RWPE1 (cell line): ENCODE data around the gene RICTOR.
A peak's percentile ranks its signal among the peaks of the same experiment; 100 is the strongest.

ENCODE experiments used
- CTCF ChIA-PET: fragments of 350-600 bp; sonication (Branson Sonifier 250); formaldehyde crosslinking; extraction: SDS; loops from one replicate; lab custom pipeline; 2021; lab: Yijun Ruan, JAX
- POLR2A ChIA-PET: fragments of 400-600 bp; formaldehyde crosslinking; extraction: SDS; loops from one replicate; lab custom pipeline; 2020; ENCODE audit warnings: antibody characterized with exemption; ENCODE audit not compliant: low non-redundant PET; lab: Yijun Ruan, JAX
- DNase-seq: peaks from one replicate; pipeline ENCODE4 v3.0.0; 2012; ENCODE audit warnings: low spot score
- H3K27ac ChIP-seq: fragments of 450-650 bp; 2 replicates; pipeline ENCODE4 v1.5.1; 2017
- TF ChIP-seq, protein P1 (sequence below): fragments of 450-650 bp; conservative IDR thresholded peaks from 2 replicates; pipeline ENCODE4 v1.5.1; 2017; ENCODE audit warnings: low read depth, mild to moderate bottlenecking

Gene RICTOR

DNA sequence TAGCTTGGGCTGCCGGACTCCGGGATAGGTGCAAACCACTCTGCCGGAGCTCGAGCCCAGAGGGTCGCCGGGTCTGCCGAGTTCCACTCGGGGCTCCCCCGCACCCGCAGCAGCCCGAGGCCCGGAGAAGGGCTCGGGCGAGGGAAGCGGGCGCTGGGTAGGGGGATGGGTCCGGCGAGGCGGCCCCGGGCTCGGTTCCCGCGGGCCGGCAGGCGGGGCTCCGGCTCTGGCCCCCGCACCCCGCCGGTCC, 507 bp downstream of the RICTOR start:
- TF ChIP-seq, protein P1, sequence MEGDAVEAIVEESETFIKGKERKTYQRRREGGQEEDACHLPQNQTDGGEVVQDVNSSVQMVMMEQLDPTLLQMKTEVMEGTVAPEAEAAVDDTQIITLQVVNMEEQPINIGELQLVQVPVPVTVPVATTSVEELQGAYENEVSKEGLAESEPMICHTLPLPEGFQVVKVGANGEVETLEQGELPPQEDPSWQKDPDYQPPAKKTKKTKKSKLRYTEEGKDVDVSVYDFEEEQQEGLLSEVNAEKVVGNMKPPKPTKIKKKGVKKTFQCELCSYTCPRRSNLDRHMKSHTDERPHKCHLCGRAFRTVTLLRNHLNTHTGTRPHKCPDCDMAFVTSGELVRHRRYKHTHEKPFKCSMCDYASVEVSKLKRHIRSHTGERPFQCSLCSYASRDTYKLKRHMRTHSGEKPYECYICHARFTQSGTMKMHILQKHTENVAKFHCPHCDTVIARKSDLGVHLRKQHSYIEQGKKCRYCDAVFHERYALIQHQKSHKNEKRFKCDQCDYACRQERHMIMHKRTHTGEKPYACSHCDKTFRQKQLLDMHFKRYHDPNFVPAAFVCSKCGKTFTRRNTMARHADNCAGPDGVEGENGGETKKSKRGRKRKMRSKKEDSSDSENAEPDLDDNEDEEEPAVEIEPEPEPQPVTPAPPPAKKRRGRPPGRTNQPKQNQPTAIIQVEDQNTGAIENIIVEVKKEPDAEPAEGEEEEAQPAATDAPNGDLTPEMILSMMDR = no peak
- H3K27ac ChIP-seq = peak overlapping the region; percentile 98
- CTCF ChIA-PET = no interaction called here
- POLR2A ChIA-PET = no interaction called here
- no peak for DNase-seq

DNA sequence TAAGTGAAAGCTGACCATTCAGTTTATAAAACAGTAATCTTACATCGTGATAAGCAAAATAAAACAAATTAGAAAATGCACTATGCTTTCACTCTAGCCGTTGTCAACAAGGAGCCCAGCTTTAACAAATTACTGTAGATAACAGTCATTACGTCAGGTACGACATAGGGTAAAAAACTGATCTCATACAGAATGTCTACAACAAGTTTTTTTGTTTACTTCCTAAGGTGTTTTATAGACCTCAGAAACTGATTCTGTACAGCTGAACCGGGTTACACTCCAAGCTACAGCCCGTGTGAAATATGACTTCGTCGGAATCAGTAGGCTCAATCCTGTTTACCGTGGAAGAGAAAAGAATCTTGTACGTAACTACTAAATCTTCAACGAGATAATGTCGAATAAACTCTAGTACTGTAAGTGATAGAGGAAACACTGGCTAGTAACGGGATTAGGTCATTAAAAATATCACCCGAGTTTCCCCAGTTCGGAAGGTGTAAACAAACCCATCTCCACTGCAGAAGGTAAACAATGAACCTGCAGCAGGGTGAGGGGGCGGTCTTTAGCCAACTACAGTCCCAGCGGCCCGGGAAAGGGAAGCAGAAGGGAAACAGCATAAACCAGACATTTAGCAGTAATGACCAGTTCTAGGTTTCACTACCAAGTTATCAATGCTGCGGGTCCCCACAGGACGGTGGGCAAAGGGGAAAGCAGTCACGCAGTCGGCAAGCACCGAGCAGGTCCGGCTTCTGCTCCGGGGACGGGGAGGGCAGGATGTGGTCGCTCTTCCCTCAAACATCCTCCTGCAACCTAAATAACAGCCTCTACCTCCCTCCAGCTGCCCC, 1.1 kb downstream of the RICTOR start:
- TF ChIP-seq, protein P1 = no peak
- peak overlapping the region; percentile 98 for H3K27ac ChIP-seq
- DNase-seq = peak; percentile 60
- ChIA-PET POLR2A (no interaction called here), CTCF (interaction anchor here (0.5 to 0.6 kb wide), 2 partner anchors 62 to 223 kb away, joined by 3 read pairs; no protein-coding TSS in a partner anchor)

DNA sequence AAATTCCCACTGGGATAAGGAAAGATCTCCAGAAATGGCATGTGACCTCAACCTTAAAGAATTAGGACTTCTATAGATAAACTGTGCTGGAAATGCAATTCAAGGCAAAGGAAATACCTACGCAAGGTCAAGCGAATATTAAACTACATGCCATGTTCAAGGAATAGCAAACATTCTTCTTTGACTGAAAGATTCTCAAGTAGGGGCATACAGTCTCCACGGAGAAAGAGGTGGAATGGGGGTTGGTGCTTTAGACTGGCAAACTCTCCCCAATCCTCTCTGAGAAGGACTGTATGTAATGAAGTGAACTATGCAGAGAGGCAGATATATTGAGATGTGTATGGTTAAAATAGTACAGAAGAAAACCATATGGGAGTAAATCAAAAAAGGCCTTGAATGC, 6.1 kb downstream of the RICTOR start:
- TF ChIP-seq, protein P1 = no peak
- POLR2A ChIA-PET = no interaction called here

DNA sequence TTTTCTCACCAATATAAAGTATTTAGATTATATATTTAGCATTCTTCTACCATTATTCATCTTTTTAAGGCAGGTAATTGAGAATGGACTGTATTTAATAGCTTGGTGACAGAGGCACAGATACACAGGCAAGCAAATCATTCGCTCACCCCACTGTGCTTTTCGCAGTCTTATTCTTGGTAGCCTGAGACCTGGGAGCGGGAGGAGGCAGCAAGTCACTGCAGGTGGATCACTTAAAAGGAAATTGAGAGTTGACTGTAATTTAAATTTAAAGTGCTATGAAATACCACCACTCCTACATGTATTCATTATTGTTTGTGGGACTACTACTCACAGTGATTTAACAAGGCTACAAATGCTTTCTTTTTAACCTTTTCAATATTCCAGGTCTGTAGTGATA, 9.7 kb downstream of the RICTOR start:
- ChIA-PET POLR2A (no interaction called here), CTCF (no interaction called here)
- TF ChIP-seq, protein P1 = no peak
- DNase-seq = no peak
- H3K27ac ChIP-seq = no peak overlapping the region

More for the DNA sequence above, 6.1 kb downstream of the RICTOR start:
- no peak overlapping the region for H3K27ac ChIP-seq
- CTCF ChIA-PET = no interaction called here
- DNase-seq = no peak

DNA sequence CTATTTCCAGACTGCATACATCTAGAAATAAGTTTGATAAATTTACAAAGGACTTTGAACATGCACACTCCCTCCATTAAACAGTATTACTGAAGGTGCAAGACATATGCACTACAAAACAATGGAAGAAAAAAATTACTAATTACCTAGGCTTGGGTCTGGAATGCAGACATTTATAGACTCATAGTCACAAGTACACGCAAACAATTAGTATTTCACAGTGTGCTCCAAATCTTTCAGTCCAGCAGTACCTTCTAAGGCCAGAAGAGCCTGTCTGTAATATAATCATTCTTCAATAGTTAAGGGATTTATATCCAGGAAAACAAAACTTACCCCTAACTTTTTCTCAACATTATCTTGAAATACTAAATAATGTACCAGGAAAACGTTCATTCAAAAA, 11.2 kb downstream of the RICTOR start:
- no peak overlapping the region for H3K27ac ChIP-seq
- no peak for DNase-seq
- TF ChIP-seq, protein P1 = no peak
- ChIA-PET POLR2A (no interaction called here), CTCF (no interaction called here)

DNA sequence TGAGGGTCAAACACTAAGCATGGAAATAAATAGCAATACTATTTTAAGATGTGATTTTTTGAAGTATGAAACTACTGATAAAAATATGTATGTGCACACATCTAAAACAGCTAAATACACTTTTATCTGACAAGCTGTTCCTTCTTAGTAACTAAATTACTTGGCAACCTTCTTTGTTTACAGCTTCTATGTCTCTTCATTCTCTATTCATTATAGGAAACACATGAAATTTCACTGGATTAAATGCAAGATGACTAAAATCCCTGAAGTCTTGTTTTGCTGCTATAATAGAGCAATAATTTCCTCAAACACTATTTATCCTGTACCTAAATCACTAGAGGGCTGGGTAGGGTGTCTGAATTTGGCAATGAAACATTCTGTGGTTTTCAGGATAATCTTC, 11.7 kb downstream of the RICTOR start:
- CTCF ChIA-PET = no interaction called here
- H3K27ac ChIP-seq = no peak overlapping the region
- TF ChIP-seq, protein P1 = no peak
- DNase-seq = no peak
- POLR2A ChIA-PET = no interaction called here
